Parathyroid adenoma (tissue), 2 donors: ENCODE data around the gene RBFOX1.
A peak's percentile ranks its signal among the peaks of the same experiment; 100 is the strongest.

Experiments
- H2AFZ ChIP-seq: fragments of 300-600 bp; sonication (generic); one replicate; pipeline ENCODE4 v1.7.0; 2017; ENCODE audit warnings: antibody characterized with exemption, mild to moderate bottlenecking
- H3K27ac ChIP-seq: fragments of 300-600 bp; sonication (generic); one replicate; pipeline ENCODE4 v1.7.0; 2017
- H3K27me3 ChIP-seq: fragments of 300-600 bp; sonication (generic); one replicate; pipeline ENCODE4 v1.7.0; 2017; ENCODE audit warnings: low read length; ENCODE audit not compliant: control insufficient read depth, insufficient read depth
- H3K36me3 ChIP-seq: fragments of 300-600 bp; sonication (generic); one replicate; pipeline ENCODE4 v1.7.0; 2017; ENCODE audit warnings: low read length; ENCODE audit not compliant: control insufficient read depth, insufficient read depth
- H3K4me1 ChIP-seq: fragments of 300-600 bp; sonication (generic); one replicate; pipeline ENCODE4 v1.7.0; 2017; ENCODE audit warnings: control low read depth
- H3K4me2 ChIP-seq: fragments of 300-600 bp; sonication (generic); one replicate; pipeline ENCODE4 v1.7.0; 2017; ENCODE audit warnings: low read length
- H3K4me3 ChIP-seq: fragments of 300-600 bp; sonication (generic); one replicate; pipeline ENCODE4 v1.7.0; 2017; ENCODE audit warnings: low read depth, low read length
- H3K79me2 ChIP-seq: fragments of 300-600 bp; sonication (generic); one replicate; pipeline ENCODE4 v1.7.0; 2017; ENCODE audit warnings: control low read depth
- H3K9ac ChIP-seq: fragments of 300-600 bp; sonication (generic); one replicate; pipeline ENCODE4 v1.7.0; 2017; ENCODE audit warnings: mild to moderate bottlenecking
- H3K9me3 ChIP-seq: fragments of 300-600 bp; sonication (generic); one replicate; pipeline ENCODE4 v1.7.0; 2017; ENCODE audit warnings: low read length; ENCODE audit not compliant: control insufficient read depth
- TF ChIP-seq, protein P1 (sequence below): fragments of 300-600 bp; sonication (generic); IDR thresholded peaks from one replicate; pipeline ENCODE4 v1.7.0; 2017; ENCODE audit warnings: antibody characterized with exemption, mild to moderate bottlenecking
- donor health status: primary hyperparathyroidism.

The RBFOX1 gene

GRCh38 chr16:7397901-7398300, 65.3 kb downstream of the RBFOX1 start:
- Histone ChIP-seq H3K27me3 (no peaks in the 10 kb centered on the region), H3K4me3 (no peak overlapping the region), H3K9ac (no peak overlapping the region), H3K9me3 (no peaks in the 10 kb centered on the region), H3K36me3 (no peaks in the 10 kb centered on the region), H3K79me2 (no peaks in the 10 kb centered on the region), H3K27ac (no peak overlapping the region), H2AFZ (no peak overlapping the region), H3K4me2 (no peak overlapping the region), H3K4me1 (no peaks in the 10 kb centered on the region)
- TF ChIP-seq, protein P1, sequence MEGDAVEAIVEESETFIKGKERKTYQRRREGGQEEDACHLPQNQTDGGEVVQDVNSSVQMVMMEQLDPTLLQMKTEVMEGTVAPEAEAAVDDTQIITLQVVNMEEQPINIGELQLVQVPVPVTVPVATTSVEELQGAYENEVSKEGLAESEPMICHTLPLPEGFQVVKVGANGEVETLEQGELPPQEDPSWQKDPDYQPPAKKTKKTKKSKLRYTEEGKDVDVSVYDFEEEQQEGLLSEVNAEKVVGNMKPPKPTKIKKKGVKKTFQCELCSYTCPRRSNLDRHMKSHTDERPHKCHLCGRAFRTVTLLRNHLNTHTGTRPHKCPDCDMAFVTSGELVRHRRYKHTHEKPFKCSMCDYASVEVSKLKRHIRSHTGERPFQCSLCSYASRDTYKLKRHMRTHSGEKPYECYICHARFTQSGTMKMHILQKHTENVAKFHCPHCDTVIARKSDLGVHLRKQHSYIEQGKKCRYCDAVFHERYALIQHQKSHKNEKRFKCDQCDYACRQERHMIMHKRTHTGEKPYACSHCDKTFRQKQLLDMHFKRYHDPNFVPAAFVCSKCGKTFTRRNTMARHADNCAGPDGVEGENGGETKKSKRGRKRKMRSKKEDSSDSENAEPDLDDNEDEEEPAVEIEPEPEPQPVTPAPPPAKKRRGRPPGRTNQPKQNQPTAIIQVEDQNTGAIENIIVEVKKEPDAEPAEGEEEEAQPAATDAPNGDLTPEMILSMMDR, result no peak

GRCh38 chr16:7398536-7398935, 65.9 kb downstream of the RBFOX1 start:
- TF ChIP-seq, protein P1, result no peak
- H2AFZ ChIP-seq, result no peak overlapping the region
- H3K4me1 ChIP-seq, result no peaks in the 10 kb centered on the region
- no peaks in the 10 kb centered on the region for H3K27me3 ChIP-seq
- H3K9me3 ChIP-seq, result no peaks in the 10 kb centered on the region
- no peak overlapping the region for H3K9ac ChIP-seq
- no peak overlapping the region for H3K27ac ChIP-seq
- H3K79me2 ChIP-seq, result no peaks in the 10 kb centered on the region
- no peak overlapping the region for H3K4me3 ChIP-seq
- H3K36me3 ChIP-seq, result no peaks in the 10 kb centered on the region
- H3K4me2 ChIP-seq, result no peak overlapping the region

DNA sequence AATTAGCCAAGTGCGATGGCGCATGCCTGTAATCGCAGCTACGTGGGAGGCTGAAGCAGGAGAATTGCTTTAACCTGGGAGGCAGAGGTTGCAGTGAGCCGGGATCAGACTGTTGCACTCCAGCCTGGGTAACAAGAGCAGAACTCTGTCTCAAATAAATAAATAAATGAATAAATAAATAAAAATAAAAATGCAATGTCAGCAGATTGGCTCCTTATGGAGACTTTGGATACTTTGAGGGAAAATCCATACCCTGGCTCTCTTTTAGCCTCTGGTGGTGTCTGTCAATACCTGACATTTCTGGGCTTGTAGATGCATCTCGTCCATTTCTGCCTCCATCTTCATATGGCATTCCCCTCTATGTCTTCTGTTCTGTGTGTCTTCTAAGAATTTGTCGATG, 66.7 kb downstream of the RBFOX1 start:
- Histone ChIP-seq H3K4me2 (no peak overlapping the region), H3K4me1 (peaks cover 2% of the 10 kb centered on the region), H3K27me3 (no peaks in the 10 kb centered on the region), H3K9ac (no peak overlapping the region), H3K79me2 (no peaks in the 10 kb centered on the region), H3K27ac (no peak overlapping the region), H3K36me3 (no peaks in the 10 kb centered on the region), H2AFZ (no peak overlapping the region), H3K9me3 (no peaks in the 10 kb centered on the region), H3K4me3 (no peak overlapping the region)
- TF ChIP-seq, protein P1, result no peak

GRCh38 chr16:7400117-7400890, 67.7 kb downstream of the RBFOX1 start:
- H3K4me3 ChIP-seq, result no peak overlapping the region
- H3K27me3 ChIP-seq, result no peaks in the 10 kb centered on the region
- TF ChIP-seq, protein P1, result no peak
- no peak overlapping the region for H2AFZ ChIP-seq
- H3K4me2 ChIP-seq, result no peak overlapping the region
- H3K27ac ChIP-seq, result no peak overlapping the region
- H3K9me3 ChIP-seq, result no peaks in the 10 kb centered on the region
- H3K4me1 ChIP-seq, result peaks cover 3% of the 10 kb centered on the region
- no peak overlapping the region for H3K9ac ChIP-seq
- H3K36me3 ChIP-seq, result no peaks in the 10 kb centered on the region
- H3K79me2 ChIP-seq, result no peaks in the 10 kb centered on the region

DNA sequence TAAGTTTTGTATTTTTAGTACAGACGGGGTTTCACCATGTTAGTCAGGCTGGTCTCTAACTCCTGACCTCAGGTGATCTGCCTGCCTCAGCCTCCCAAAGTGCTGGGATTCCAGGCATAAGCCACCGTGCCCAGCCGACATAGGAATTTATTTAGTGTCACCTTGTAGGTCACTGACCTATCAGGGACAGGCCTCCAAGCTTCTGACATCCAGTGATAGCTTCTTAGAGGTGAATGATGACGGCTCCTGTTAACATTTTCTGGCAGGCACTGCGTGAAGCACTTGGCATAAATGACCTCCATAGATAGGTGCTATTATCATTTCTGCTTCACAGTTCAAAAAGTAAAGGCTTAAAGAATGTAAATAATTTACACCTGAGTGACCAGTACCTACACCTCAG, 71.6 kb downstream of the RBFOX1 start:
- peaks cover 8% of the 10 kb centered on the region for H3K4me1 ChIP-seq
- no peaks in the 10 kb centered on the region for H3K36me3 ChIP-seq
- no peaks in the 10 kb centered on the region for H3K27me3 ChIP-seq
- H3K9ac ChIP-seq, result no peak overlapping the region
- no peaks in the 10 kb centered on the region for H3K9me3 ChIP-seq
- no peaks in the 10 kb centered on the region for H3K79me2 ChIP-seq
- H2AFZ ChIP-seq, result no peak overlapping the region
- peak overlapping the region; percentile 39 for H3K4me2 ChIP-seq
- TF ChIP-seq, protein P1, result no peak
- no peak overlapping the region for H3K27ac ChIP-seq
- no peak overlapping the region for H3K4me3 ChIP-seq
